H1 (cell line): Measurements from ENCODE around the gene GREB1L. TPM values are rescaled to one million over a fixed set of nuclear protein-coding genes. Genes with fewer than 3 reads are reported as not detected.

Source experiments
- CTCF ChIA-PET: fragments of 300-600 bp; sonication (Branson Sonifier 250); formaldehyde crosslinking; loops from one replicate; lab custom pipeline; 2021; ENCODE audit not compliant: partially characterized antibody; lab: Charles Lee
- POLR2A ChIA-PET: fragments of 300-600 bp; sonication (Branson Sonifier 250); formaldehyde crosslinking; loops from one replicate; lab custom pipeline; 2021; ENCODE audit warnings: inconsistent platforms; ENCODE audit not compliant: partially characterized antibody; lab: Charles Lee
- DNase-seq, 2 experiments: peaks; one replicate each; pipeline versions ENCODE4 v3.0.0 to v3.0.0-alpha.2; 2010 to 2022; ENCODE audit warnings: low spot score in 2 of 2, low read depth in 1 of 2, mixed read lengths in 1 of 2
- FAIRE-seq: peaks from 2 replicates; lab custom pipeline; 2011; peaks lifted over from hg19 to GRCh38; lab: Jason Lieb, UNC
- H2AFZ ChIP-seq: 2 replicates; pipeline ENCODE4 v1.8.1; 2012; ENCODE audit warnings: low read length, inconsistent platforms
- H2AK5ac ChIP-seq: 2 replicates; pipeline ENCODE4 v1.6.1; 2013; ENCODE audit warnings: low read depth, low read length
- H2BK120ac ChIP-seq: replicated peaks from 2 replicates; pipeline ENCODE3; 2013; ENCODE audit warnings: low read depth, low read length, inconsistent platforms
- H2BK12ac ChIP-seq: 2 replicates; pipeline ENCODE4 v1.6.1; 2013; ENCODE audit warnings: low read depth, low read length
- H2BK15ac ChIP-seq: 2 replicates; pipeline ENCODE4 v1.6.1; 2013; ENCODE audit warnings: low read length
- H2BK20ac ChIP-seq: 2 replicates; pipeline ENCODE4 v1.6.1; 2013; ENCODE audit warnings: low read length
- H2BK5ac ChIP-seq: 2 replicates; pipeline ENCODE4 v1.6.1; 2013; ENCODE audit warnings: low read depth, low read length
- H3K14ac ChIP-seq: 2 replicates; pipeline ENCODE4 v1.6.1; 2013; ENCODE audit warnings: inconsistent platforms; ENCODE audit not compliant: insufficient read length
- H3K18ac ChIP-seq: 2 replicates; pipeline ENCODE4 v1.6.1; 2013; ENCODE audit warnings: low read length; ENCODE audit errors: extremely low read depth
- H3K23ac ChIP-seq: 2 replicates; pipeline ENCODE4 v1.6.1; 2013; ENCODE audit warnings: inconsistent platforms; ENCODE audit not compliant: insufficient read length
- H3K23me2 ChIP-seq: 2 replicates; pipeline ENCODE4 v1.6.1; 2013; ENCODE audit warnings: low read depth, low read length
- H3K27ac ChIP-seq: 2 replicates; pipeline ENCODE4 v1.6.1; 2011; ENCODE audit warnings: low read depth, low read length, inconsistent platforms
- H3K27me3 ChIP-seq, 4 experiments: replicated peaks in 1 of 4; 1 replicate in 1 of 4; 2 replicates in 3 of 4; pipeline versions ENCODE4 v1.6.1 to v1.8.1; 2011 to 2013; ENCODE audit warnings: low read length in 3 of 4, mild to moderate bottlenecking in 3 of 4, inconsistent platforms in 2 of 4, mixed read lengths in 2 of 4, moderate library complexity in 1 of 4; ENCODE audit not compliant: control insufficient read depth in 3 of 4, insufficient read depth in 3 of 4; ENCODE audit errors: extremely low read depth in 1 of 4
- H3K36me3 ChIP-seq, 4 experiments: 2 replicates each; pipeline versions ENCODE4 v1.6.1 to v1.8.1; 2011 to 2013; ENCODE audit warnings: mild to moderate bottlenecking in 4 of 4, low read length in 3 of 4, moderate library complexity in 2 of 4, control low read depth in 1 of 4, inconsistent platforms in 1 of 4; ENCODE audit not compliant: insufficient read depth in 4 of 4, control insufficient read depth in 2 of 4
- H3K4ac ChIP-seq: replicated peaks from 2 replicates; pipeline ENCODE3; 2013; ENCODE audit warnings: low read length, low read depth, mixed read lengths, inconsistent platforms; ENCODE audit not compliant: insufficient read length
- H3K4me1 ChIP-seq, 4 experiments: replicated peaks in 1 of 4; 1 replicate in 1 of 4; 2 replicates in 3 of 4; pipeline versions ENCODE4 v1.6.1 to v1.8.1; 2011 to 2013; ENCODE audit warnings: low read length in 3 of 4, inconsistent platforms in 2 of 4, mixed read lengths in 1 of 4; ENCODE audit not compliant: insufficient read depth in 4 of 4, control insufficient read depth in 3 of 4
- H3K4me2 ChIP-seq, 2 experiments: 2 replicates each; pipeline versions ENCODE4 v1.6.1 to v1.8.1; 2011 to 2013; ENCODE audit warnings: low read depth in 2 of 2, low read length in 2 of 2, control low read depth in 1 of 2, inconsistent platforms in 1 of 2, mild to moderate bottlenecking in 1 of 2; ENCODE audit not compliant: insufficient read depth in 1 of 2
- H3K4me3 ChIP-seq, 4 experiments: fragments of 200-600, 300-600 bp in 1 of 4; sonication (generic), shearing (Covaris generic), sonication (Bioruptor Twin) in 1 of 4; 2 replicates each; pipeline versions ENCODE4 v1.5.1 to v1.8.1; 2011 to 2016; ENCODE audit warnings: low read length in 4 of 4, low read depth in 3 of 4, control low read depth in 2 of 4, inconsistent platforms in 2 of 4, mild to moderate bottlenecking in 2 of 4, mixed read lengths in 1 of 4, moderate library complexity in 1 of 4; ENCODE audit not compliant: insufficient read depth in 2 of 4; ENCODE audit errors: extremely low read depth in 1 of 4
- H3K56ac ChIP-seq: replicated peaks from 2 replicates; pipeline ENCODE3; 2013; ENCODE audit warnings: low read depth, mild to moderate bottlenecking, mixed read lengths, low read length, inconsistent platforms; ENCODE audit not compliant: insufficient read length
- H3K79me1 ChIP-seq: 2 replicates; pipeline ENCODE4 v1.6.1; 2013; ENCODE audit warnings: low read depth, low read length, control low read depth
- H3K79me2 ChIP-seq, 2 experiments: 2 replicates each; pipeline versions ENCODE4 v1.6.1 to v1.8.1; 2012 to 2013; ENCODE audit warnings: low read length in 2 of 2, mild to moderate bottlenecking in 2 of 2, inconsistent platforms in 1 of 2; ENCODE audit not compliant: insufficient read depth in 2 of 2, control insufficient read depth in 1 of 2
- H3K9ac ChIP-seq, 4 experiments: replicated peaks in 1 of 4; 1 replicate in 1 of 4; 2 replicates in 3 of 4; pipeline versions ENCODE4 v1.6.1 to v1.8.1; 2011 to 2013; ENCODE audit warnings: low read depth in 3 of 4, low read length in 3 of 4, control low read depth in 2 of 4, mild to moderate bottlenecking in 2 of 4, moderate library complexity in 2 of 4, inconsistent platforms in 1 of 4; ENCODE audit errors: extremely low read depth in 1 of 4
- H3K9me3 ChIP-seq, 2 experiments: 2 replicates each; pipeline versions ENCODE4 v1.6.1 to v1.8.1; 2012 to 2013; ENCODE audit warnings: mild to moderate bottlenecking in 2 of 2, moderate library complexity in 2 of 2, control low read depth in 1 of 2, inconsistent platforms in 1 of 2, low read depth in 1 of 2, low read length in 1 of 2, mixed read lengths in 1 of 2; ENCODE audit not compliant: insufficient read depth in 2 of 2
- H4K20me1 ChIP-seq, 2 experiments: replicated peaks in 1 of 2; 2 replicates each; pipeline versions ENCODE3 to v1.8.1; 2011 to 2013; ENCODE audit warnings: inconsistent platforms in 2 of 2, low read length in 2 of 2, mild to moderate bottlenecking in 1 of 2; ENCODE audit not compliant: insufficient read depth in 2 of 2, control insufficient read depth in 1 of 2
- H4K5ac ChIP-seq: 2 replicates; pipeline ENCODE4 v1.6.1; 2013; ENCODE audit warnings: low read length, low read depth, mixed read lengths, inconsistent platforms; ENCODE audit not compliant: insufficient read length
- H4K8ac ChIP-seq: 2 replicates; pipeline ENCODE4 v1.8.0; 2013; ENCODE audit warnings: mild to moderate bottlenecking, moderate library complexity, low read length, inconsistent platforms; ENCODE audit not compliant: insufficient read depth; ENCODE audit errors: extremely low read depth
- H4K91ac ChIP-seq: replicated peaks from 2 replicates; pipeline ENCODE3; 2013; ENCODE audit warnings: low read length, mixed read lengths, inconsistent platforms; ENCODE audit not compliant: insufficient read length
- POLR2AphosphoS5 ChIP-seq: IDR thresholded peaks from 2 replicates; pipeline ENCODE4 v1.6.1; 2011; ENCODE audit warnings: low read depth, low read length
- SUZ12 ChIP-seq: fragments of 200-600 bp; sonication (generic); IDR thresholded peaks from 2 replicates; pipeline ENCODE4 v1.6.1; 2012; ENCODE audit warnings: mild to moderate bottlenecking, inconsistent platforms, low read length, moderate library complexity, mixed read lengths
- ZNF274 ChIP-seq: IDR thresholded peaks from 2 replicates; pipeline ENCODE4 v1.7.0; 2012; ENCODE audit warnings: low read length, borderline replicate concordance; ENCODE audit errors: extremely low read depth
- WGBS, 2 experiments: shearing (Covaris generic) in 1 of 2; methylation state at CpG; one replicate each; pipeline versions ENCODE4 v1.1.6 to v1.1.7; 2013 to 2015; ENCODE audit warnings: low lambda C conversion rate in 2 of 2, mixed read lengths in 2 of 2, inconsistent platforms in 1 of 2, low coverage in 1 of 2, missing lambda C conversion rate in 1 of 2; ENCODE audit not compliant: insufficient replicate concordance in 2 of 2, insufficient coverage in 1 of 2, insufficient read length in 1 of 2; ENCODE audit errors: extremely low coverage in 1 of 2, missing lambda C conversion rate in 1 of 2; 5-methylcytosine and 5-hydroxymethylcytosine counted together
- polyA plus RNA-seq, 7 experiments: library from polyadenylated mRNA; depleted of rRNA in 3 of 7; stranded (reverse) in 5 of 7; unstranded in 2 of 7; fragments of >200 nt in 5 of 7; fragments of 200-250 nt in 2 of 7; gene quantifications; 1 replicate in 5 of 7; 2 replicates in 1 of 7; 4 replicates in 1 of 7; pipeline versions ENCODE4 v1.2.1 to v1.2.3, GENCODE V29; 2011 to 2013; ENCODE audit warnings: missing spikeins in 2 of 7, mixed read lengths in 2 of 7
- total RNA-seq: library from RNA; stranded (reverse); fragmentation: NEBNext Ultra II Directional; extraction: Animal tissue kit (Norgen Biotek cat#: 25700); gene quantifications from 2 replicates; pipeline ENCODE4 v1.2.1, GENCODE V29; 2021

GREB1L gene
- total and polyA plus RNA-seq, 2 of the 8 experiments (the other 6 are each of a cell fraction or from before 2014, with no cell fraction given), result 0.34 to 1.6 TPM

- H3K27me3 ChIP-seq, result peaks cover 22 to 50% (median 48%) of the 10 kb centered on the region in 4 experiments
- no peaks in the 10 kb centered on the region for H3K9me3 ChIP-seq
- peaks cover 0 to 2% (median 0%) of the 10 kb centered on the region in 4 experiments; a peak in 1 of 8 replicates for H3K36me3 ChIP-seq
- H3K18ac ChIP-seq, result no peak overlapping the region
- no peak overlapping the region for H3K4me2 ChIP-seq
- H4K5ac ChIP-seq, result no peak overlapping the region
- no peaks in the 10 kb centered on the region for H3K79me2 ChIP-seq
- WGBS, 2 experiments, result 100% methylated on average over 1 of the region's 2 CpGs; no CpG with 5 or more reads in 1 of the 2 experiments
- no peak overlapping the region for H2AK5ac ChIP-seq
- H4K8ac ChIP-seq, result no peak overlapping the region
- H2BK120ac ChIP-seq, result no peak overlapping the region
- H3K4me1 ChIP-seq, result no peaks in the 10 kb centered on the region; a peak in 1 of 7 replicates
- no peak overlapping the region for H3K4me3 ChIP-seq
- H3K23me2 ChIP-seq, result no peaks in the 10 kb centered on the region
- no peak overlapping the region for H3K56ac ChIP-seq
- no peak overlapping the region for H2BK5ac ChIP-seq
- no peak overlapping the region for H3K23ac ChIP-seq
- H3K14ac ChIP-seq, result no peak overlapping the region
- no peak for FAIRE-seq
- no peak overlapping the region for H2BK15ac ChIP-seq
- no peak overlapping the region for H3K9ac ChIP-seq
- no peak overlapping the region for H2AFZ ChIP-seq
- no peak for DNase-seq
- H2BK20ac ChIP-seq, result no peak overlapping the region
- CTCF ChIA-PET, result interaction anchor here (0.6 kb wide), 1 partner anchor 23 kb away, joined by 5 read pairs; no protein-coding TSS in a partner anchor
- POLR2A ChIA-PET, result no interaction called here
- no peak overlapping the region for H3K27ac ChIP-seq
- TF ChIP-seq SUZ12 (no peak), POLR2AphosphoS5 (no peak), ZNF274 (no peak)
- H2BK12ac ChIP-seq, result no peak overlapping the region
- no peak overlapping the region for H4K91ac ChIP-seq
- H4K20me1 ChIP-seq, result peaks cover 0 to 3% of the 10 kb centered on the region in 2 experiments
- H3K79me1 ChIP-seq, result no peaks in the 10 kb centered on the region
- H3K4ac ChIP-seq, result no peak overlapping the region
These were observed 147.3 kb downstream of the GREB1L start for GRCh38 chr18:21389283-21389682.
